GM10266 (cell line): ENCODE measurements around the gene TNXB.

Experiments used
- DNase-seq: peaks from one replicate; pipeline ENCODE4 v3.0.0; 2012; ENCODE audit errors: extremely low spot score
- CTCF ChIP-seq: IDR thresholded peaks from 2 replicates; pipeline ENCODE4 v1.5.1; 2012; ENCODE audit warnings: mild to moderate bottlenecking, low read depth; ENCODE audit not compliant: control insufficient read depth, insufficient read depth; ENCODE audit errors: missing control alignments

The TNXB gene

GRCh38 chr6:32096087-32096393 is 13.1 kb downstream of the TNXB start:
- TF ChIP-seq CTCF = no peak
- DNase-seq = no peak

GRCh38 chr6:32095338-32096086 is 13.6 kb downstream of the TNXB start:
- no peak for TF ChIP-seq CTCF
- no peak for DNase-seq

GRCh38 chr6:32092760-32093497 is 16.2 kb downstream of the TNXB start:
- no peak for TF ChIP-seq CTCF
- no peak for DNase-seq

GRCh38 chr6:32089082-32089828 is 19.9 kb downstream of the TNXB start:
- DNase-seq = peak; percentile 15
- TF ChIP-seq CTCF = no peak

GRCh38 chr6:32088487-32089049 is 20.6 kb downstream of the TNXB start:
- DNase-seq = no peak
- no peak for TF ChIP-seq CTCF

- peak; percentile 87 for DNase-seq
- peak; percentile 74 for TF ChIP-seq CTCF
These were observed 21.3 kb downstream of the TNXB start for GRCh38 chr6:32087574-32088486.
